Measurements from ENCODE around the gene IL4R. TPM values are rescaled to one million over a fixed set of nuclear protein-coding genes. Genes with fewer than 3 reads are reported as not detected.
"Not testable (repeated sequence)": the region's sequence is repeated elsewhere in the genome, so short reads cannot be mapped to it uniquely, and the experiment has no call there.

Gene IL4R
- polyA plus RNA-seq, 1 donor from 2014 or later, result 69.6 TPM

- Mint-ChIP-seq H3K36me3 (no peaks in the 10 kb centered on the region), H3K4me3 (peak overlapping the region in 2 of 4 donors; percentile 44 to 60), H3K27me3 (peaks cover 37% of the 10 kb centered on the region), H3K27ac (peak overlapping the region in 1 of 3 donors; percentile 33), H3K4me1 (peaks cover 41 to 57% (median 42%) of the 10 kb centered on the region in 3 donors), H3K9me3 (peaks cover 0 to 2% (median 0%) of the 10 kb centered on the region in 3 donors)
These were observed 92.0 kb downstream of the IL4R start for GRCh38 chr16:27405546-27406451.

GRCh38 chr16:27406511-27407128 lies 92.8 kb downstream of the IL4R start:
- Mint-ChIP-seq H3K27ac (peak overlapping the region in 1 of 3 donors; percentile 33), H3K4me1 (peaks cover 34 to 50% (median 37%) of the 10 kb centered on the region in 3 donors), H3K4me3 (peak overlapping the region in 2 of 4 donors; percentile 6 to 9), H3K36me3 (no peaks in the 10 kb centered on the region), H3K27me3 (peaks cover 37% of the 10 kb centered on the region), H3K9me3 (peaks cover 0 to 2% (median 0%) of the 10 kb centered on the region in 3 donors)

DNA sequence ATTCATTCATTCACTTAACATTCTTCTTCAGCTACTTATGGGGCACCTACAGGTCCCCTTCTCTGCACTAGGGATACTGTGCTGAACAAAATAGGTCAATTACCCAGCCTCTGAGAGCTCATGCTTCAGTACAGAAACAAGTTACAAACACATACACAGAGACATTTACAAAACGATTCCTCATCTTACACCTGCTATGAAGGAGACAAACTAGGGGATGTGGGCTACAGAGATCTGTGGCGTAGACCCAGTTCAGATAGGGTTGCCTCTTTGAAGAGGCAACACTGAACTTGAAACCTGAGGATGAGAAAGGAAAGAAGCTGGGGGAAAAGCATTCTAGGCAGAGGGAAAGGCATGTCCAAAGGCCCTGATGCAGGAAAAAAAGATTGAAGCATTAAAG lies 93.4 kb downstream of the IL4R start:
- H3K27ac Mint-ChIP-seq, result peak overlapping the region in 1 of 3 donors; percentile 33
- H3K27me3 Mint-ChIP-seq, result peaks cover 37% of the 10 kb centered on the region
- H3K4me1 Mint-ChIP-seq, result peaks cover 33 to 46% (median 37%) of the 10 kb centered on the region in 3 donors
- H3K9me3 Mint-ChIP-seq, result peaks cover 0 to 3% (median 0%) of the 10 kb centered on the region in 3 donors
- no peaks in the 10 kb centered on the region for H3K36me3 Mint-ChIP-seq
- no peak overlapping the region for H3K4me3 Mint-ChIP-seq

DNA sequence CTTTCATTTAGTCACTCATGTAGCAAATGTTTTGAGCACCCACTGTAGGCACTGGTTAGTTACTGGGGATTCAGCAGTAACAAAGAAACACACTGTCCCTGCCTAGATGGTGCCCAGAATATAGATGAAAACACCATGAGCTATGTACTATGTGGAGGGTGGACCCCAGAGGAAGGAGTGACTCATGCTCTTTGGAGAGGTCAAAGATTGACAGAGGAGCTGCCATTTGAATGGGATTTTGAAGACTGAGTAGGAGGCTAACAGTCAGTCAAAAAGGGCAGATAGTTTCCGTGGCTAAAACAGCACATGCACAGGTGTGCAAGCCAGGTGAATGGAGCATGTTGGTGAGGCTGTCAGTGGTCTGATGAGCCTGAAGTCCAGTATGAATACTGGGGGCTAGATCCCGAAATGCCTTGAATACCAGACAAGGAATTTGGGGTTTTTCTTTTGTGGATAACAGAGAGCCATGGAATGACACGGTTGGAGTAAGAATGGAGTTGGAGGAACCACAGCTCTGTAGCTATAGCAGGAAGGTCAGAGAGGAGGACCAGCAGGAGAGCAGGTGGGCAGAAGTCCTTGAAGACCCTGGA lies 94.3 kb downstream of the IL4R start:
- peaks cover 29% of the 10 kb centered on the region for H3K27me3 Mint-ChIP-seq
- H3K36me3 Mint-ChIP-seq, result no peaks in the 10 kb centered on the region
- peaks cover 0 to 6% (median 5%) of the 10 kb centered on the region in 3 donors for H3K9me3 Mint-ChIP-seq
- peak overlapping the region in 2 of 4 donors; percentile 20 to 86 for H3K4me3 Mint-ChIP-seq
- H3K27ac Mint-ChIP-seq, result no peak overlapping the region
- H3K4me1 Mint-ChIP-seq, result peaks cover 26 to 36% (median 30%) of the 10 kb centered on the region in 3 donors

DNA sequence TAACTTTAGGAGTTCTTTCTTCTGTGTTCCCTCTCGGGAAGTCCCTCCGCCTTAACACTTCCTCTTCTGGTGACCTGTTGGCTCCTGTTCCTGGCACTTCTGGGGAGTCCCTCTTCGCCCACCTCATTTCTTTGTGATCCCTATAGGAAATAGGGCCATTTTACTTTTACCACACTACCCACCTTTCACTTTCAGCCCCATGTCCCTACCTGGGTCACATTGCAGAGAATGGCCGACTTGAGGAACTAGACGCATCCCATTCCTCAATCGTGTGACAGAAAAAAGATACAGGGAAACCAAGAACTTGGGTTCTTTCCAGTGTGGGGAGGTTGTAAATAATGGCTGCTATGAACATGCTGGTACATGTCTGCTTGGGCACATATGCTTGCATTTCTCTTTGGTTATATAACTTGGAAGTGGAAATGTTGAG lies 94.8 kb downstream of the IL4R start:
- H3K36me3 Mint-ChIP-seq, result peaks cover 2% of the 10 kb centered on the region
- H3K27ac Mint-ChIP-seq, result no peak overlapping the region
- H3K27me3 Mint-ChIP-seq, result peaks cover 23% of the 10 kb centered on the region
- H3K4me3 Mint-ChIP-seq, result peak overlapping the region in 2 of 4 donors; percentile 20 to 86
- H3K9me3 Mint-ChIP-seq, result peaks cover 1 to 10% (median 9%) of the 10 kb centered on the region in 3 donors
- H3K4me1 Mint-ChIP-seq, result peaks cover 22 to 33% (median 25%) of the 10 kb centered on the region in 3 donors

- H3K27ac Mint-ChIP-seq, H3K9me3 Mint-ChIP-seq, H3K4me3 Mint-ChIP-seq, H3K36me3 Mint-ChIP-seq: not testable (repeated sequence)
- Mint-ChIP-seq H3K4me1 (peaks cover 20 to 25% (median 23%) of the 10 kb centered on the region in 3 donors), H3K27me3 (peaks cover 16% of the 10 kb centered on the region)
These were observed 96.2 kb downstream of the IL4R start for GRCh38 chr16:27409958-27410357.

DNA sequence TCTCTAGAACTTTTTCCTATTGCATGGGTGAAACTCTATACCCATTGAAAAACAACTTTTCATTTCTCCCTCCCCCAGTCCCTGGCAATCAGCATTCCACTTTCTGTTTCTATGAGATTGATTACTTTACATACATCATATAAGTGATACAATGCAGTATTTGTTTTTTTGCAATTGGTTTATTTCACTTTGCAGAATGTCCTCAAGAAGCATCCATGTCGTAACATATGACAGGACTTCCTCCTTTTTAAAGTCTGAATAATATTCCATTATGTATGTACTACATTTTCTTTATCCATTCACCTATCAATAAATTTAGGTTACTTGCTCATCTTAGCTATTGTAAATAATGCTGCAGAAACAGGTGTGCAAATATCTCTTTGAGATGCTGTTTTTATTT lies 97.0 kb downstream of the IL4R start:
- Mint-ChIP-seq H3K4me3 (no peak overlapping the region), H3K36me3 (peaks cover 2% of the 10 kb centered on the region), H3K4me1 (peaks cover 19 to 27% (median 23%) of the 10 kb centered on the region in 3 donors), H3K9me3 (peaks cover 1 to 10% (median 9%) of the 10 kb centered on the region in 3 donors), H3K27me3 (peaks cover 15% of the 10 kb centered on the region), H3K27ac (peak overlapping the region in 1 of 3 donors; percentile 43)

GRCh38 chr16:27413956-27414355 lies 100.2 kb downstream of the IL4R start:
- Mint-ChIP-seq H3K27ac (no peak overlapping the region), H3K9me3 (peaks cover 1 to 10% (median 9%) of the 10 kb centered on the region in 3 donors), H3K4me1 (peaks cover 5 to 11% (median 10%) of the 10 kb centered on the region in 3 donors), H3K36me3 (peaks cover 2% of the 10 kb centered on the region), H3K4me3 (no peak overlapping the region), H3K27me3 (peaks cover 2% of the 10 kb centered on the region)

Other genes with a start within 250 kb of the IL4R start
- not detected for gene C16orf82, start 247.0 kb upstream of the IL4R start, polyA plus RNA-seq
- gene KDM8, start 110.4 kb upstream of the IL4R start, polyA plus RNA-seq, result 4.8 TPM
- gene NSMCE1, start 45.2 kb upstream of the IL4R start, polyA plus RNA-seq, result 78.1 TPM
- 2.2 TPM for gene IL21R, start 88.2 kb downstream of the IL4R start, polyA plus RNA-seq
- 22.1 TPM for gene GTF3C1, start 235.9 kb downstream of the IL4R start, polyA plus RNA-seq
- 7.1 TPM for gene KATNIP, start 236.2 kb downstream of the IL4R start, polyA plus RNA-seq

Data from IgD-negative memory B cell (primary cell).